Activated T-cell treated with anti-CD3 and anti-CD28 coated beads, Interleukin-2, amount 50 U/mL, for 72 hours (primary cell): ENCODE results near the gene FAT3. TPM values are rescaled to one million over a fixed set of nuclear protein-coding genes. Genes with fewer than 3 reads are reported as not detected.
A peak's percentile ranks its signal among the peaks of the same experiment; 100 is the strongest.

Source experiments
- ATAC-seq, 2 donors: fragments of 150-1000 bp; cut with Tn5 transposase; replicated peaks in 1 of 2; 2 replicates each; pipeline ENCODE4 v1.10.0; 2021; ENCODE audit warnings: moderate library complexity in 2 of 2, mild to moderate bottlenecking in 1 of 2
- DNase-seq, 2 donors: peaks; one replicate each; pipeline ENCODE4 v3.0.0; 2021 to 2022; ENCODE audit warnings: mixed read lengths in 1 of 2
- H3K27ac Mint-ChIP-seq: one replicate; pipeline ENCODE4 v1.8.0; 2022; ENCODE audit warnings: mild to moderate bottlenecking, moderate library complexity, mixed read lengths
- H3K27me3 Mint-ChIP-seq: one replicate; pipeline ENCODE4 v1.8.0; 2022; ENCODE audit warnings: low read depth, mixed read lengths
- H3K36me3 Mint-ChIP-seq, 2 donors: one replicate each; pipeline ENCODE4 v1.8.0; 2022; ENCODE audit warnings: mixed read lengths in 2 of 2, mild to moderate bottlenecking in 1 of 2; ENCODE audit not compliant: insufficient read depth in 2 of 2
- H3K4me1 Mint-ChIP-seq: one replicate; pipeline ENCODE4 v1.8.0; 2022; ENCODE audit warnings: low read depth, mixed read lengths
- H3K4me3 Mint-ChIP-seq, 2 donors: one replicate each; pipeline ENCODE4 v1.8.0; 2022; ENCODE audit warnings: mild to moderate bottlenecking in 2 of 2, mixed read lengths in 2 of 2, moderate library complexity in 2 of 2
- H3K9me3 Mint-ChIP-seq, 2 donors: one replicate each; pipeline ENCODE4 v1.8.0; 2022; ENCODE audit warnings: mixed read lengths in 2 of 2
- total RNA-seq, 2 donors: library from RNA; stranded (reverse); gene quantifications; one replicate each; pipeline ENCODE4 v1.2.3, GENCODE V29; 2022

Gene FAT3
- total RNA-seq, 2 donors from 2014 or later, result not detected

DNA sequence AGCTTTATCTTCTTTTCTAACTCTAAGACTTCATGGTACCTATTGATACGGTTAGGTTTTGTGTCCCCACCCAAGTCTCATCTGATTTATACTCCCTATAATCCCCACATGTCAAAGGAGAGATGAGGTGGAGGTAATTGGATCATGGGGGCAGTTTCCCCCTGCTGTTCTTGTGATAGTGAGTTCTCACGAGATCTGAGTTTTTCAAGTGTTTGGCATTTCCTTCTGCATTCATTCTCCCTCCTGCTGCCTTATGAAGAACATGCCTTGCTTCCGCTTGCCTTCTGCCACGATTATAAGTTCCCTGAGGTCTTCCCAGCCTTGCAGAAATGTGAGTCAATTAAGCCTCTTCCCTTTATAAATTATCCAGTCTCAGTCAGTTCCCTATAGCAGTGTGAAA, 5.1 kb upstream of the FAT3 start:
- Mint-ChIP-seq H3K27me3 (peaks cover 12% of the 10 kb centered on the region), H3K4me1 (no peaks in the 10 kb centered on the region), H3K36me3 (peaks cover 2 to 5% of the 10 kb centered on the region in 2 donors)

DNA sequence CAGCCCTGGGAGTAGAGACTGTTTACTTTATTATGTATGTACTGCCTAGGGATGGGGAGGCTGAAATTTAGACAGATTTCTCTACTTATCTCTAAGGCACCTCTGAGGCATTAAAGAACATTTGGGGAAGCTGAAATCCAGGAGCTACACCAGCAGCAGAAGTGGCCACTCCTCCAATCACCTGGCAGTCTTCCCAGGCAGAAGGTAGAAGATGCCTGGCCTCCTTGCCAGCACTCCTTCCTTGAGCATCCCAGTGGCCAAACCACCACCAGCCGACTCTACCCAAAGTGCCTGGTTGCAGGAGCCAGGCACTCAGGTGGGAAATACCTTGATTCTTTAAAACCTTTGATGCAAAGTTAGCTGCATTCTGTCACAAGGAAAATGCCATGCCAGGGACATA, 1.9 kb upstream of the FAT3 start:
- Mint-ChIP-seq H3K4me1 (no peaks in the 10 kb centered on the region), H3K27me3 (peaks cover 30% of the 10 kb centered on the region), H3K36me3 (peaks cover 3 to 5% of the 10 kb centered on the region in 2 donors), H3K4me3 (no peak overlapping the region), H3K9me3 (peaks cover 2 to 5% of the 10 kb centered on the region in 2 donors), H3K27ac (no peak overlapping the region)
- ATAC-seq, result no peak
- DNase-seq, result no peak

More for the DNA sequence above, 5.1 kb upstream of the FAT3 start:
- no peak overlapping the region for H3K4me3 Mint-ChIP-seq
- no peak for ATAC-seq
- H3K27ac Mint-ChIP-seq, result no peak overlapping the region
- peaks cover 2 to 5% of the 10 kb centered on the region in 2 donors for H3K9me3 Mint-ChIP-seq
- no peak for DNase-seq

DNA sequence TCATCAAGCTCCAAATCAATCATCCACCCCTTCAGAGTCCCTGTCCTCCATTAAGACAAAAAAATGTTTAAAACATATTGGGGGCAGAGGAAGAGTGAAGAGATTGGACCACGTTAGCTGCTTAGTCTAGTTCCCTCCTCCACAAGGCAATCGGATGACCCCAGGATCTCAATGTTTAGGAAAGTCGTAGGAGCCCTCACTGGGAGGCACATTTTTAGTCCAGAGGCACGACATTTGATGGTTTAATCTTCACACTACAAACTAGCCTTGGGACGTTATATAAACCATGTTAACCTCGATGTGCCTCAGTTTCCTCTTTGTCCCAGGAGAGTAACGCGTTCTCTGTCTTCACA, 588 bp upstream of the FAT3 start:
- ATAC-seq (no peak), DNase-seq (no peak)
- Mint-ChIP-seq H3K4me1 (no peaks in the 10 kb centered on the region), H3K4me3 (no peak overlapping the region), H3K27ac (no peak overlapping the region), H3K9me3 (peaks cover 2 to 5% of the 10 kb centered on the region in 2 donors), H3K36me3 (peaks cover 3 to 5% of the 10 kb centered on the region in 2 donors), H3K27me3 (peaks cover 38% of the 10 kb centered on the region)

DNA sequence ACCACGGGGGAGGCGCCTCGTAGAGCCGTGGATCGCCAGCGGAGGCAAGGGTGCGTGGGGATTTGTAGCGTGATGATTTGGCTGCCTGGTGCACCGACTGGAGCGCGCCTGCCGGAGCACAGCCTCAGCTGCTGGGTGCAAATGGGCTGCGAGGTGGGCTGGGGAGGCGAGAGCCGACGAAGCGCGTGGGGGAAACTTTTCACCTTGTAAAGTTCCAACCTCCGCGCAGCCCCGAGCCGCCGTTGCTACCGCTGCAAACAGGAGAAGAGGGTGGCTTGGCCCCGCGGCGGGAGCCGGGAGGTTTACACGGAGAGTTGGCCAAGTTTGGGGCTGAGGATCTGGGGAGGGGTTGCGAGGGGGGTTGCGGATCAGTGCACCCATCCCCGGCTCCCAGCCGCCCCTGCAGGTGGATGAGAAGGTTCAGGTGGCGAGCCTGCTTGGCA, 528 bp downstream of the FAT3 start:
- Mint-ChIP-seq H3K9me3 (peaks cover 2 to 5% of the 10 kb centered on the region in 2 donors), H3K36me3 (peaks cover 3 to 5% of the 10 kb centered on the region in 2 donors), H3K27ac (no peak overlapping the region), H3K4me3 (peak overlapping the region in 1 of 2 donors; percentile 24), H3K4me1 (no peaks in the 10 kb centered on the region), H3K27me3 (peaks cover 38% of the 10 kb centered on the region)
- ATAC-seq (no peak), DNase-seq (no peak)

DNA sequence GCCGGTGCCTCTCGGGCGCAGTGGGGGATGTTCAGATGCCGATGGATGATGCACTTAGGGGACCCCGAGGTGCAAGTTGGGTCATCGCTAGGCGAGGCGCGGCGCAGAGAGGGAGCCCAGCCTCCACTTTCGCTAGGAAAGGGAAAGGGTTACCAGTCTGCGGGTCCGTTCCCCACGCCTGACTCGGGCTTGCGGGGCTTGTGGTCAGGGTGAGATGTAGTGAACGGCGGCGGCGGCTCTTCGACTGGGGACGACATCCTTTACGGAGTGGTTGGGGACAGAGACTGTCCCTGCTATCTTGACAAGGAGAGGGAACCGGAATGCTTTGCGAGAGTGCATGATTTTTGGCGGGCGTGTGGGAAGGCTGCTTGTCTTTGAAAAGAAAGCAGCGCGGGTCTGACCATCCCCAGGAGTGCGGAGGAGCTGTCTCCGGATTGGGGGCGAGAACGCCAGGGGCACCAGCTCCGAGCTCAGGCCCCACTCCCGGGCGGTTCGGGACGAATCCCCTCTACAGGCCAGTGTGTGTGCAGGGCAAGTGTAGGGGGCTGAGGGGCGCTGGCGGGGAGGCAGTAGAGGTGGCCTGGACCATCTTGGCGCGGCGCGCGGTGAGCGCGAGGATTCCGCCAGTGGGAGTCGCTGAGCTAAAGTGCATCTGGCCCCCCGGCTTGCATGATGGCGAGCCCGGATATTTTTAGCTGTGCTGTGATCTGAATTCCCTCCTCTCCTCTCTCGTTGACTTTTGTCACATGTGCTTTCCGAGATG, 1.1 kb downstream of the FAT3 start:
- H3K9me3 Mint-ChIP-seq, result peaks cover 3% of the 10 kb centered on the region in 2 donors
- no peaks in the 10 kb centered on the region for H3K4me1 Mint-ChIP-seq
- H3K27me3 Mint-ChIP-seq, result peaks cover 38% of the 10 kb centered on the region
- peak overlapping the region in 1 of 2 donors; percentile 24 for H3K4me3 Mint-ChIP-seq
- peaks cover 3 to 5% of the 10 kb centered on the region in 2 donors for H3K36me3 Mint-ChIP-seq
- DNase-seq, result no peak
- no peak overlapping the region for H3K27ac Mint-ChIP-seq
- ATAC-seq, result no peak

DNA sequence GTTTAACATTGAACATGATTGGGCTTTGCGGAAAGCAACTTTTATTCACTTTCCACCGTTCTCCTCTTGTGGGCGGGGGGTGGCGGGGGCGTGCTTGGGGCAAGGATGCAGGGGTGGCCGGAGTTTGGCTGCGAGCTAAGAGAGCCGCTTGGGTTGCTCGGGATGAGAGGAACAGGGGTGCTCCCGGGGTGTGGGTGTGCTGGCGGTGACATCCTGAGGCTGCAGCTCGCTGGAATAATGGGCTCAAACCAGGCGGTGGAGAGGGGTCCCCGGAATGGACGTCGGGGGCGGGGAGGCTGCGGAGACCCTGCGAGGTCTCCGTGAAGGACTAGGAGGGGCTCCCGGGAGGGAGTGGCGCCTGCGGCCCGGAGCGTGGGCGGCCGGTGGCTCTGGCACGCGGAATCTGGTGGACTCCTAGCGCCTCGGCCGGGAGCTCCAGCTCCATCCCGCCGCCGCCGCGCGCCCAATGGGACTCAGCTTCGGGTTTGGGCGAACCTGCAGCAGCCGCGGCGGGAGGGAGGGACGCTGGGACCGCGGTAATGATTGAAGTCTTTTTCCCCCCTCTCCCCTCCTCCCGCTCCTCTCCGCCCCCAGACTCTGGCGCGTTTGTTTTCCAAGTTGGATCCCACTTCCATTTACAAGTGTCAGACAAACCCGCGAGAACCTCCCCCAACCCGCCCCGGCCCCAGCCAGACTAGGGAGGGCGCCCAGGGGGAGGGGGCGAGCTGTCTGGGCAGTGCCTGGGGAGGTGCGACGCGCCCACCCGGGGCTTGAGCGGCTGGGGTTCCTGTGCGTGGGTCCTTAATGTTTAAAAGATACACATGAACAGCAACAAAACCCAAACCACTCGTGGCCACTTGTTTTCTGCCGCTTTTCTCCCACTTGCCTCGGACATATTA, 2.0 kb downstream of the FAT3 start:
- peaks cover 38% of the 10 kb centered on the region for H3K27me3 Mint-ChIP-seq
- no peaks in the 10 kb centered on the region for H3K4me1 Mint-ChIP-seq
- H3K27ac Mint-ChIP-seq, result no peak overlapping the region
- ATAC-seq (no peak), DNase-seq (no peak)
- H3K4me3 Mint-ChIP-seq, result no peak overlapping the region
- peaks cover 1 to 2% of the 10 kb centered on the region in 2 donors for H3K9me3 Mint-ChIP-seq
- H3K36me3 Mint-ChIP-seq, result peaks cover 3 to 5% of the 10 kb centered on the region in 2 donors

DNA sequence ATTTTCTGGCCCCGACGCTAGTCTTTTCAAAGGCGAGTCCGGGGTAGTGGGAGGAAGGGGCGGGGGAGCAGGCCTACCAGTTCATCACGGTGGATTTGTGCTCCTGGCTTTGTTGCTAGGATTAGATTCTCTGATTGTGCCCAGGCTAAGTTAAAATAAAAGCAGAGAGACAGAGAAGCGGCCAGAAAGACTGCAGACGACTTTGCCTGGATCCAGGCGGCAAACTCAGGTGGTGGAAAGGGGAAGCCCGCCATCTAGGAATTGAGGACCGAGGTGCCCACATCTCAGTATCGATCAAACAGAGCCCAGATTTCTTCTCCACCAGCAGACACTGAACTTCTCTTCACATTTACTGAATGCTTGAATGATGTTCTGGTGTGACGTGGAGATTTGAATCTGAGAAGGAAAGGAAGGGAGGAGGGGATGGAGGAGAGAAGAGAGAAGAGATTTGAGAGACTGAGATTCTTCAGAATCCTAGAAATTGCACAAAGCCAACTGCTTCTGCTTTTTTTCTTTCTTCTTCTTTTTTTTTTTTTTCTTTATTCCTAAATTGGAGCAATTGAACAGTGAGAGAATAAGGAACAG, 2.7 kb downstream of the FAT3 start:
- H3K9me3 Mint-ChIP-seq, result peaks cover 1 to 2% of the 10 kb centered on the region in 2 donors
- H3K4me3 Mint-ChIP-seq, result no peak overlapping the region
- H3K27ac Mint-ChIP-seq, result no peak overlapping the region
- peaks cover 38% of the 10 kb centered on the region for H3K27me3 Mint-ChIP-seq
- ATAC-seq, result no peak
- no peaks in the 10 kb centered on the region for H3K4me1 Mint-ChIP-seq
- no peak for DNase-seq
- peaks cover 3 to 5% of the 10 kb centered on the region in 2 donors for H3K36me3 Mint-ChIP-seq

DNA sequence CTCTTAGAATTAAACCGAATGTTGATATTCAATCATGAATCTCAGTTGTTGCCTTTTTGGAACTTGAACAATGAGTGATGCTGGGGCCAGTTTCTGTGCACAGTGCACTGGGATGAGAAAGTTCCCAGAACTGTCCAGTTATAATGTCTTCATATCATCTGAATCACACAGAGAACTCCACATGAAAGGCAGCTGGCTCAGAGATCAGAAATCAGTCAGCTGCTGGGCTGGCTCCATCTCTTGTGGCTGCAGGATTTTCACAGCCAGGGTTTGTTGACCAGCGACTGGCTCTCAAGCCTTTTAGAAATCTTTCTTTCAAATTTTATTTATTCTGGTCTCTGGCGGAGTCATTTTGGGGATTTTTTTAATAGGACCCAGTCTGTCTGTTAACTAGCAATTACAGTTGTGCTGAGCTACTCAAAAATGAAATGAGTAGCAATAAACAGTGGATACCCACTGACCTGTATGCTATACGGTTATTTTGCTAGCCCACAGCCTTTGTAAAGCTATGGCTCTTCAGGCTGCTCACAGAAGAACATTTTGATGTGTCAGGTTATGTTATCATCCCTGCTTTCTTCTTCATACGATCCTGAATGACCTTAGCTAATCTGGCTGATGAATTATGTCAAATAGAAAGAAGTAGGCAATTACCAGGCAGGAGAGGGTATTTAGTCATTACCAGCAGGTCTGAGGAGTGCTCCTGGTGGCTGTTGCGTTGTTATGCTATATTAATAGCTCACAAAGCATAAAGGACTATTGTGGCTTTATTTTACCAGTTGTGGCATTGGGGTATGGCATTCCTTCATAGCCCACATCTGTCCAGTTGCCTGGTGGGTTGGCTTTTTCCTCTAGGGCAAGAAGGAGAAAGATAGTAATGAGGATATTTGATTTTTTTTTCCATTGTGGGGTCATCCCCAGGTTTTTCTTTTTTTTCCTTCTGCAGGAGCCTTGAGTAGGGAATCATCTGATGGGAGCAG, 3.6 kb downstream of the FAT3 start:
- H3K4me1 Mint-ChIP-seq, result no peaks in the 10 kb centered on the region
- no peak overlapping the region for H3K4me3 Mint-ChIP-seq
- DNase-seq, result no peak
- H3K27ac Mint-ChIP-seq, result no peak overlapping the region
- ATAC-seq, result no peak
- peaks cover 37% of the 10 kb centered on the region for H3K27me3 Mint-ChIP-seq
- peaks cover 3 to 5% of the 10 kb centered on the region in 2 donors for H3K36me3 Mint-ChIP-seq
- H3K9me3 Mint-ChIP-seq, result peaks cover 1 to 2% of the 10 kb centered on the region in 2 donors

DNA sequence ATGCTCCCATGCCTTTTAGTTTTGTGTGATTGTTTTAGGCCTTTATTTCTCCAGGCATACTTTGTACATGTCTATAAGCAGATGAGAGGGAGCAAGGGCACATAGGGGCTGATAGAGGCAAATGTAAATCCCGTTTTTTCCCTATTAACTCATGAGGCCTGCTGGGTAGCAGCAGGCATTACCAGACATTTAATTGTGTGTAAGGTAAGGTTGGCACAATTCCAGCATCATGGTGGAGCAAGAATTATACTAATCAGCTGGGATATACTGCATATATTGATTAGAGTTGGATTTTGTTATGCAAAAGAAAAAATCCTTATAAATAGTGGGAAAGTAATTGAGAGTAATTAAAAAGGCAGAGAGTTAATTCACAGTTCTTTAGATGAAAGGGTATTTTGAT, 12.2 kb downstream of the FAT3 start:
- H3K9me3 Mint-ChIP-seq, result no peaks in the 10 kb centered on the region
- no peak for DNase-seq
- no peaks in the 10 kb centered on the region for H3K4me1 Mint-ChIP-seq
- H3K4me3 Mint-ChIP-seq, result no peak overlapping the region
- H3K27me3 Mint-ChIP-seq, result no peaks in the 10 kb centered on the region
- H3K27ac Mint-ChIP-seq, result no peak overlapping the region
- H3K36me3 Mint-ChIP-seq, result no peaks in the 10 kb centered on the region
- no peak for ATAC-seq

DNA sequence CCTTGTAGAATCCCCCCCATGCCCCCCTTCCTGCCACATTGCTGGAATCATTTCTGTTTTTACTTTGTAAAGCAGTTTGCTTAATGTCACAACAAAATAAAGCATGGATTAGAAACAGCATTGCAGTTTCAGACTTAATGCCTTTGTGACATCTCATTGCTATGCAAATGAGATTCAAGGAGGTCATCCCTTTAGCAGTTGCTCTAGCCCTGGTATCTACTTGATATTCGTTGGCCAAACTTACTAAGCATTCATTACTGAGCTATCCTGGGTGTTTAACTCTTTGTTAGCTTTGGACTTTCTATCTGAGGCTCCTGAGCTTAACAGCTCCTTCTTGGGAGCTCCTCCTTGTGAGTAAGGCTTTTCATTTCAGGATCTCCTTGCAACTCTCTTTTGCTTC, 16.3 kb downstream of the FAT3 start:
- no peaks in the 10 kb centered on the region for H3K27me3 Mint-ChIP-seq
- H3K4me1 Mint-ChIP-seq, result no peaks in the 10 kb centered on the region
- H3K4me3 Mint-ChIP-seq, result no peak overlapping the region
- no peaks in the 10 kb centered on the region for H3K36me3 Mint-ChIP-seq
- H3K9me3 Mint-ChIP-seq, result peaks cover 2 to 3% of the 10 kb centered on the region in 2 donors
- ATAC-seq, result no peak
- no peak overlapping the region for H3K27ac Mint-ChIP-seq
- DNase-seq, result no peak

DNA sequence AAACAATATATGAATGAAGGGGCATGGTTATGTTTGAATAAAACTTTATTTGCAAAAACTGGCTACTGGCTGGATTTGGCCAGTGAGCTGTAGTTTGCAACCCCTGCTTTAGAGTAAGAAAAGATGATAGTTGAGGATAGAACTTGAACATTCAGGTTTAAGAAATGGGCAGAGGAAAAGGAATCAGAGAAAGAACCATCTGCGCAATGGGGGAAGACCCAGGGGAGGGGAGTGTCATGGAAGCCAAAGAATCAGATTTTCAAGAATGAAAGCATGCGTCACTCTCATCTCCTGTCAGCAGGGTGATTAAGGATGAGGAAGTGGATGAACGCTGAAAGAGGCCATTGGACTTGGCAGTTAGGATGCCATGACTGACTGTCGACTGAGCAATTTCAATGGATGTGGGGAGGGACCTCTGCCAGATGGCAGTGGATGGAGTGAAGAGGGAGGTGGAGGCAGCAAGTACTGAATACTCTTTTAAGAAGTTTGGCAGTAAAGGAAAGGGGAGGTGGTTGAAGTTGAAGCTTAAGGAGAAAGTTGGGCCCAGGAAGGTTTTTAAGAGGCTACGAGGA, 21.2 kb downstream of the FAT3 start:
- Mint-ChIP-seq H3K4me1 (no peaks in the 10 kb centered on the region), H3K27me3 (no peaks in the 10 kb centered on the region), H3K36me3 (no peaks in the 10 kb centered on the region), H3K4me3 (no peak overlapping the region), H3K27ac (no peak overlapping the region), H3K9me3 (peaks cover 2 to 4% of the 10 kb centered on the region in 2 donors)
- DNase-seq, result no peak
- no peak for ATAC-seq

DNA sequence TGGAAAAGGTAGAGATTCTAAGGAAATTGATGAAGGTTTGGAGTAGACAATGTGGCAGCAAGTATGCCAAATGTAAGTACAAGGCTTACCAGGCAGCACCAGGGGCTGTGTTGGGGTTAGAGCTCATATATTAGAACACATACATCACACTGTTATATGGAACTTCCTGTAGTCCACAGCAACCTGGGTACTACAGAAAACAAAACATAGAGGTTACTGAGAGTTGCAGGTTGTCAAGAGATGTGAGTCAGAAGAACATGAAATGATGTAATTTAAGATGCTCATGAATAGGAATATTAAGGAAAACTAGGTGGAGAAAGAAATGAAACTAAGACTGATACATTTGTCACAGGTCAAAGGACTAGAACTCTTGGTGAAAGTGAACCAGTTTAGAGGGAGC, 22.0 kb downstream of the FAT3 start:
- Mint-ChIP-seq H3K27ac (no peak overlapping the region), H3K36me3 (no peaks in the 10 kb centered on the region), H3K27me3 (no peaks in the 10 kb centered on the region), H3K4me1 (no peaks in the 10 kb centered on the region), H3K9me3 (peaks cover 2 to 4% of the 10 kb centered on the region in 2 donors), H3K4me3 (no peak overlapping the region)
- no peak for DNase-seq
- ATAC-seq, result no peak
